GM18502 (cell line): ENCODE results near the gene EIF5.

Experiments
- ATAC-seq: cut with Tn5 transposase; IDR thresholded peaks from one replicate; pipeline ENCODE4 v1.9.1; 2021; ENCODE audit warnings: mild to moderate bottlenecking; ENCODE audit not compliant: unreplicated experiment, poor library complexity

EIF5 gene

GRCh38 chr14:103333754-103334643 is at the start of gene EIF5:
Gene EIF5, plus strand, starts transcription at chr14:103334237. Its CDS starts 1,624 bp downstream, at chr14:103335861.
- ATAC-seq = peak; percentile 88

- ATAC-seq = no peak
Measured at GRCh38 chr14:103284574-103285467, 49.2 kb upstream of the EIF5 start.

- no peak for ATAC-seq
Measured at GRCh38 chr14:103286460-103286859, 47.6 kb upstream of the EIF5 start.

GRCh38 chr14:103286968-103287850 is 46.8 kb upstream of the EIF5 start:
- no peak for ATAC-seq

DNA sequence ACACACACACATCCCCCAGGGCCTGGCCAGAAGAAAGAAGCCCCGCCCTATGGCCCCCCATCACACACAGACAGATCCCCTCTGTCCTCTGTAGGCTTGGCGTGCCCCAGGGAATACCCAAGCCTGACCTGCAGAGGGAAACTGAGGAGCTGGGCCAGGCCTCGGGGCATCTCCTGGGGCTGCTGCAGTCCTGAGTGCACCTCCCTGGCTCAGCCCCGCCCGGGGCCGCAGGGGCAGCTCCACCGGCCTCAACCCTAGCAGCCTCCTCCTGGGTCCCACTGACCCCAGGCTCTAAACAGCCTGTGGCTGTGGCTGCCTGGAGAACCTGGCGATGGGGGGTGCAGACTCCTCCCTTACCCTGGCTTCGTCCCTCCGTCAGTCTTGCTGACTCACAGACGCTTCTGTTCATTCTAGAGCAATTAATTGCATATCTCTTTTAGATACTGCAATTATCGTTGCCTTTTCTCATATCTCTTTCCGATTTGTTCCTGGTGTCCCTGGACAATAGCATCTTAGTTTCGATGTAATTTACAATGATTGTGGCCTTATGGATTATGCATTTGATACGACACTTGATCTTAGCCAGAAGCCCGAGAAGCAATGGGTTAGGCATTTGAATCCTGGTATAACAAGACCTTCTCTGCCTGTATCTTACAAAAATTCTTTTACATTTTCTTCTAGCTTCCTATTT is 45.8 kb upstream of the EIF5 start:
- no peak for ATAC-seq

GRCh38 chr14:103290056-103290455 is 44.0 kb upstream of the EIF5 start:
- ATAC-seq = no peak

DNA sequence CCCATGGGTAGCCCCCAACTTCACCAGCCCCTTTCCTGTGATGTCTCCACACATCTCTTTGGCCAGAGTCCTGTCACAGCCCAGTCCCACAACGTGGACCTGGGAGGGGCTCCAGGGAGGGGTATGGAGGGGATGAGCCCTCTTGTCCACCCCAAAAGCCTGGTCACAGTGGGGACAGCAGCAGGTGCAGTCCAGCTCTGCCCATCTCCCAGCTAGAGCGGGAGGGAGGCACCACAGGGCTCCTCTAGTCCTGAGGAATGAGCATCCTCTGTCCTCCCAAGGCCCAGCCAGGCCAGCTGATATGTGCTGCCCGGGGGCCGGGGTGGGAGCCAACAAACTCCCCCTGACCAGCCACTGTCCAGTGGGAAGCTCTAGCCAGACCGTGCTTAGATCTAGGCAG is 43.5 kb upstream of the EIF5 start:
- ATAC-seq = no peak

DNA sequence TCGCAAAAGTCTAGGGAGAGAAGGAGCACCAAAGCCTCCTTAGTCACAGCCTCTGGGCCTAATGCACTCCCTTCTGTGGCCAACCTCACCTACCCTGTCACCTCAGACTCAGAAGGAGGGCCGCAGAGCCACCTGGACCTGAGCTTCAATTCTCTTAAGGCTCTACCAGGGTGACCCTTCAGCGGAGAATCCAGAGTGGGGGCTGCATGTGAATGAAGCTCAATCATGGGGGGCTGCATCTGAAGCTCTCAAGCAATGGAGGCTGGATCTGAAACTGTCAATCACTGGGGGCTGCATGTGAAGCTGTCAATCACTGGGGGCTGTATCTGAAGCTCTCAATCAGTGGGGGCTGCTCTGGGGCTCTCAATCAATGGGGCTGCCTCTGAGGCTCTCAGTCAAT is 43.1 kb upstream of the EIF5 start:
- ATAC-seq = no peak

- ATAC-seq = no peak
Measured at GRCh38 chr14:103292426-103293374, 41.3 kb upstream of the EIF5 start.

DNA sequence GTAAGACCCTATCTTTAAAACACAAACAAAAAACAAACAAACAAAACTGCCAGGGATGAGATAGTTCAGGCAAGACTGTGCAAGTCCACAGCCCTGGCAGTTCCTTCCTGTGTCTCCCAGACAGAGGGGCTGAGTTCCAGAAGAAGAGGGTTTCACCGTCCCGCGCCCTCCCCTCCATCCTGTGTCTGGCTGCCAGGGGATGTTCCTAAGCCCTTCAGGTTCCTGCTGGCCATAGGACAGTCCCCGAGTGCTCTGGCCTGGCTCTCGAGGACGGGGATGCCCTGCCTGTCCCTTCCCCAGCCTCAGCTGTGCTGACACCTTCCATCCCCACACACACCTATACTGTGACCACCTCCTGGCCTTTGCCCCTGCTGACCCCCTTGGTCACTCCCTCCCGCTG is 40.6 kb upstream of the EIF5 start:
- no peak for ATAC-seq

DNA sequence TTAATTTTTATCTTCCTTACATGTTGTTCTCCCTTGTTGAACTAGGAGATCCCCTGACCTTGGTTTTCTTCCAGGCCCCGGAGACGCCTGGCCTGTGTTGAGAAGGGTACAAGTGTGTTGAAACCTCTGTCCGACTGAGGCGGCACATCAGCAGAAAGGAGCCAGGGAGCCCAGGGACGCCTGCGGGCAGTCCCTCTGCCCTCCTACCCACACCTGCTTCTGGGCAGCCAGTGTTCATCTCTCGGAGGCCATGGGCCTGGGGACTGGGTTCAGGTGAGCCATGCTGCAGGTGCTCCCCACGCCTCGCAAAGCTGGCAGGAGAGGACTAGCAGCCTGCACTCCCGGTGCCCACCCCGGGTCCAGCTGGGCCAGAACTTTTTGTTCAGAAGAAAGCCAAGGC is 39.9 kb upstream of the EIF5 start:
- no peak for ATAC-seq

- no peak for ATAC-seq
Measured at GRCh38 chr14:103296007-103296406, 38.0 kb upstream of the EIF5 start.

DNA sequence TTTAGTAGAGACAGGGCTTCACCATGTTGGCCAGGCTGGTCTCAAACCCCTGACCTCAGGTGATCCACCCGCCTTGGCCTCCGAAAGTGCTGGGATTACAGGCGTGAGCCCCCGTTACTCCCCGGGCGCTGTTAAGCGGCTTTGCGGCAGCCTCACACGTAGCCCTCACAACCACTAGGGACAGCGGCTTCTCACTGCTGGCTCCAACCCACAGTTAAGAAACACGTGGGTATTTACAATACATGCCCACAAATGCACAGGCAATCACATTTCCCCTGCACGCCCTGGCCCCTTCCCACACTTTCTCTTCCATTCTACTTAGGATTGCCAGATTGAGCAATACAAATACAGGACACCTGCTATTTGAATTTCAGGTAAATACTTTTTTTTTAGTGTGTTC is 37.0 kb upstream of the EIF5 start:
- no peak for ATAC-seq

- no peak for ATAC-seq
Measured at GRCh38 chr14:103298620-103299019, 35.4 kb upstream of the EIF5 start.

- no peak for ATAC-seq
Measured at GRCh38 chr14:103301512-103302354, 32.3 kb upstream of the EIF5 start.

DNA sequence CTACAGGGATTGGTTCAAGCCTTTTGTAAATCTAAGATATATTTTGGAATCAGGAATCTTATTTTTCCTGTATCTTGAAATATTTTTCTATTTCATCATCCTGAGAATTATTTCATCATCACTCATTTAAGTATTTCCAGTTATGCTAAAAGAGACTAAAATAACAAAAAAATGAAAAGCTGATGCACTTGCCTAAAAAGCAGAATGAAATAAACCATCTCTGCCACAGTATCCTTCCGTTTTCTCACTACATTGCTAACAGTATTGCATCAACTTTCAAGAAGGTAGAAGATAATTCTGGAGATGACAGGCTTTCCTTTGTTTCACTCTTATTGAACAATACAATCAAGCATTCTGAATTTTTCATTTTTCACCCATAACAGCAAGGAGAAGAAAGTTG is 31.1 kb upstream of the EIF5 start:
- no peak for ATAC-seq

- ATAC-seq = no peak
Measured at GRCh38 chr14:103304706-103305105, 29.3 kb upstream of the EIF5 start.
